SK-MEL-5 (cell line): Measurements from ENCODE around the gene TSSK6. TPM values are rescaled to one million over a fixed set of nuclear protein-coding genes. Genes with fewer than 3 reads are reported as not detected.
"Not testable (repeated sequence)": the region's sequence is repeated elsewhere in the genome, so short reads cannot be mapped to it uniquely, and the experiment has no call there.

Source experiments
- DNase-seq: peaks from one replicate; pipeline ENCODE4 v3.0.0-alpha.2; 2016; ENCODE audit warnings: low read depth, low spot score
- in situ Hi-C: cut with HindIII; loops from 2 replicates; pipeline ENCODE4 v1.10.0; 2016; ENCODE audit warnings: low sequenced_read_pairs, high pct_unique_total_duplicates, low pct_unique_long_range_greater_than_20kb
- total RNA-seq: library from RNA; depleted of rRNA; stranded (reverse); fragments of >200 nt; shearing (Covaris generic); gene quantifications from 2 replicates; pipeline ENCODE4 v1.2.3, GENCODE V29; 2014

Gene TSSK6
- total RNA-seq, 1 experiment from 2014 or later = 1.7 TPM

- DNase-seq = no peak
- in situ Hi-C loops = no loop called here
These were observed 30.0 kb downstream of the TSSK6 start for GRCh38 chr19:19485161-19485997.

DNA sequence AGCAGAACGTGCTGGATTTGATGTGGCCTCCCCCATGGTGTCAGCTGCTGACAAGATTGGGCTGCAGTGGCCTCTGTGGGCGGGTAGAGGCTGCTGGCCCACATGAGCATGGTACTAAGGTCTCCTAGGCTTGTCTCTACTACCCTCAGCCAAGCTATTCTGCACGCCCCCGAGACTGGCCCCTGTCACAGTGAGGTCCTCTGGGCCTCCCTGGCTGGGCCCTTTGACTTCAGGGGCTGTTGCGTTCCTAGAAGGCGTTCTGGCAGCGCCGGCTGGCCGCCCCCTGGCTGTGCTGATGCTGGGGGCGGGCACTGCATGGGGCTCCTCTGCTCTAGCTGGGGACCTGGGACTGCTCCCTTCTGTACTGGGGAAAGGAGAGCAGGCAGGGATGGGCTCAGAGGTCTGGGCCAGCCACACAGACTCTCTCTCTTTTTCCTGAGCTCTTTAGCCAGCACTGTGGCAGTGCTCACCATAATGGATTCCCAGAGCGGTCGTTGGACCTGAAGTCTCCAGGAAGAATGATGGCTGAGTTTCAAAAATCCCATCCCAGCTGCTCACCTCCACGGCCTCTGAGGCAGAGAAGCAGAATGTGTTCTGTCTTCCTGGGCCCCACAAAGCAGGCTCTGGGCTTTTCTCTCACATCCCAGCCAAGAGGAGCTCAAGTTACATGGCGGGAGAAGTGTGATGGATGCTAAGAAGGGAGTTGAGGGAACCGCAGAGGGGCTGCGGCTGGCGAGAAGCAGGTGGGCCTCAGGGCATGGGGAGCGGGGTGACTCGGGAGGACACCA, 32.3 kb downstream of the TSSK6 start:
- in situ Hi-C loops = no loop called here
- DNase-seq = no peak

DNA sequence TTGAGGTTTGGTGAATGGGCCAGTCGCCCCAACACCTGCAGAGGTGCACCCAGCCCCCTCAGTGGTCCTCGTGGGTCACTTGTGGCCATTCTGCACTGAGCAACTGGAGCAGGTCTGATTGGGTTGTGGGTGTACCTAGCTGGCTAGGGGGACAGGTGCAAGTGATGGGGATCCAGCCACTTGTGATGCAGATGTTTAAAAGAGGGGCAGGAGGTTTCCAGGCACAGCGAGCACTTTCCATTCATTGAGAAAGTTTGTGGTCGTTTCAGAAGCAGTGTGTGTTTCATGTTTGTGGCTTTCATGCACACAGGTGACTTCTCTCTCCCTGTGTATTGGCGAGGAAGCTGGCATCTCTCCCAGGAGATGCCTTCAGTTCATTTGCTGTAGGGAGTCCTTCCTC, 34.7 kb downstream of the TSSK6 start:
- in situ Hi-C loops = no loop called here
- no peak for DNase-seq

DNA sequence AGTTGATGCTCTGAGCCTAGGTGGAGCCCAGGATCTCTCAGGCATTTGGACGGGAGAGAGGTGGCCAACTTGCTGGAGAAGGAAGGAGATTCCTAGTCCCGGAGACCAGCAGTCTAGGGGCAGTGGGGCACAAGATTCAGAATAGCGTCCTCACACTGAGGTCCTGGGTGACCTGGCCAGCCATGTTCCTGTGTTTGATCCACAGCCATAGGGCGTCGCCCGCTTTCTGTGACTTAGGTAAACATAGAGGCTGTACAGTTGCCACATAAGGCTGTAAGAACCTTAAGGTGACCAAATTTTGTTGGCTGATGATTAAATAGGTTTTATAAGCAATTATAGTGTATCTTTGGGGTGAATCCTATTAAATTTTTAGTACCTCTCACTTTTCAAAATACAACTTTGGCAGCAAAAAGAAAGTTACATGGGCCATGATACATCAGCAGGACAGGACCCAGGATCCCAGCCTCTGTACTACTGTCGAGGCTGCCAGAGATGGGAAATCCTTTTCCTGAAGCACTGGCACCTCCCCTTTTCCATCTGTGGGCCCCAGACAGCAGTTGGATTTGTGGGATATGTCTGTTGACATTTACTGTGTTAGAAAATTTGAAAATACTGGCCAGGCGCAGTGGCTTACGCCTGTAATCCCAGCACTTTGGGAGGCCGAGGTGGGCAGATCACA, 37.5 kb downstream of the TSSK6 start:
- no peak for DNase-seq
- in situ Hi-C loops = no loop called here

DNA sequence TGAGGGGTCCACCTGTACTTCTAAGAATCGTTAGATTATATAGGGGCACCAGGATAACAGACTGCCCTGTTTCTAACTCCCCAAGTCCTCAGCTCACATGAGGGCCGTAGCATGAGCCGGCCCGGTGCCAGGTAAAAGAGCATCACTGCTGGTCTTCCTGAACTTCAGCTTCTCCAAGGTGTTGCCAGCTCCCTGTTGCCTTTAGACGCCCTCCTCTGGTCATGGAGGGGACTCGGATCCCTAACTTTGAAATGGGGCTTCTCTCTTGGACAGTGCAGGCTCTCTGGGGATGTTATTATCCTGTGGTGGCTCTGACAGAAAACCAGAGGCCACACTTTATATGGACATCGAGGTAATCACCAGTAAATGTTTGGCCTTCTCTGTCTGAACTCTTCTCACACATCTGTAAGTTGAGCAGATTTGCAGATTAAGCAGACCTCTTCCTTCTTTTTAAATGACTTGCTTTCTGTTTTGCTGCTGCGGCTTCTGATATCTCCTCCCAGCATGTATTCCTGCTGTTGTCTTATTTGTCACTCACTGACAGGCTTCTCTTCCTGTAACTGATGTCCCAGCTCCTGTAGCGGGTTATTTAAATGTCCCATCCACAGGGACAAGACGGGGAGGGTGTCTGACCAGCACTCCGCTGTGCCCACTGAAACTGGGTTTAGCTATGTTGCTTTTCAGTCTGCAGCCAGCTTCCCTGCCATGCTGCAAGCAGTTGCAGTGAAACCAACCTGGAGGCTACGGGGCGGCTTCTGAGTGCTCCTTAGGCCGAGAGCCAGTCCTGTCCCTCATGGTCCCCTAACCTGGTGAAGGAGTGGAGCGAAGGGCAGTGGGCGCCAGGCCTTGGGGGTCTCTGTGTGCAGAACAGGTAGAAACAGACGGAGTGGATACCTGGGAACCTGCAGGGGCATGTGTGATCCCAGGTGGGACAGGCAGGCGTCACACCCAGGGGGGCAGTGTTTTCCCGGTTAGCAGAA, 39.2 kb downstream of the TSSK6 start:
- in situ Hi-C loops = no loop called here
- peak; percentile 43 for DNase-seq

DNA sequence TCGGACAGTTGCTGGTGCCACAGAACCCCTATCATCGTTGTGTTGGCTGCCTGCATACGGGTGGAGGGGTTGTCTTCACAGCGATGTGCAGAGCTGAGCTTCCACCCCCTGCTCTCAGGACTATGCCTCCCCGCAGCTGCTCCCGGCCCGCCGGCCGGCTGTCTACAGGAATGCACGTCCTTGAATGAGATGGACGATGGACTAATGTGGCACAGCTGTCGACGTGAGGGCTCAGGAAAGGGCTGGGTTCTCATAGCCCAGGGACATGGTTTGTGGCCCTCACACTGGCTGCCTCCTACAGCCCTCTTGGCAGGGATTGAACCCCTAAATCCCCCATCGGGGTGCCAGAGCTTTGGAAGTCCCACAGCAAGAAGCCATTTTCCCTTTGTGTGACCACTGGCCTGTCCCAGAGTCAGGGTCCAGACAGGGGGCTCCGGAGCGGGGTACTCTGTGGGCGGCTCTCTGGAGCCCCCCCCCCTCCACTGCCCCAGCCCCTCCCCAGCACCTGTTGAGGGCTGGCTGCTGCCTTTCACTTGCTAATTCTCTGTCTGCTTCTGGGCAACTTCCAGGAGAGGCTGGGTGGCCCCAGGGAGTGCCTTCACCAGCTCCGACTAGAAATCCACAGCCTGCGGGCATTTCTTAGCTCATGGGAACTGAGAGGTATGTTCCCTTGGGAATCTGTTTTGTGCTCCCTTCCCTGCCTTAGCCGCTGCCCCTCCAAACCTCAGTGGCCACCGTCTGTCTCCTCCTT, 40.2 kb downstream of the TSSK6 start:
- in situ Hi-C loops = no loop called here
- no peak for DNase-seq

DNA sequence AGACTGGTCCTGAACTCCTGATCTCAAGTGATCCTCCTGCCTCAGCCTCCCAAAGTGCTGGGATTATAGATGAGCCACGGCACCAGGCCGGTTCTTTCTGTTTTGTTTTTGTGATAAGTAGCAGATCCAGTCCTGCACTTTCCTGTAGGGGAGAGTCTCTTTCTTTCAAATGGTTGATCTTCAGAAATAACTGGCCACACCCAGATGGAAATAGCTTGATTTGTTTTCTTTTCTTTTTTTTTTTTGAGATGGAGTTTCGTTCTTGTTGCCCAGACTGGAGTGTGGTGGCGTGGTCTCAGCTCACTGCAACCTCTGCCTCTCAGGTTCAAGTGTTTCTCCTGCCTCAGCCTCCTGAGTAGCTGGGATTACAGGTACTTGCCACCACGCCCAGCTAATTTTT, 43.2 kb downstream of the TSSK6 start:
- in situ Hi-C loops, DNase-seq: not testable (repeated sequence)

DNA sequence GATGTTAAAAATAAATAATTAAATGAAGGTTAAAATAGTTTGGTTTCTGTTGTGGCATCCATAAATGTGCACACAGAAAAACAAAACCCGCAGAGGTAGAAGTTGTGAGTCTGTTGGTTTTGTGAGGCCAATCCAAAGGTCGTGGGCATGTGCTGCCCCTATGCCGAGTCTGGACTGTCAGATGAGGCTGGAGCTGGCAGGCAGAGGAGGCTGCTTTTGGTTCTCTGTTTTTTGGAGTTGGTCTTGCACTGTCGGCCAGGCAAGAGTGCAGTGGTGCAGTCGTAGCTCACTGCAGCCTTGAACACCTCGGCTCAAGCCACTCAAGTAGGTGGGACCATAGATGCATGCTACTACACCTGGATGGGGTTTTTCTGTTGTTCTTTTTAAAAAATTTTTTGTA, 43.7 kb downstream of the TSSK6 start:
- DNase-seq = no peak

DNA sequence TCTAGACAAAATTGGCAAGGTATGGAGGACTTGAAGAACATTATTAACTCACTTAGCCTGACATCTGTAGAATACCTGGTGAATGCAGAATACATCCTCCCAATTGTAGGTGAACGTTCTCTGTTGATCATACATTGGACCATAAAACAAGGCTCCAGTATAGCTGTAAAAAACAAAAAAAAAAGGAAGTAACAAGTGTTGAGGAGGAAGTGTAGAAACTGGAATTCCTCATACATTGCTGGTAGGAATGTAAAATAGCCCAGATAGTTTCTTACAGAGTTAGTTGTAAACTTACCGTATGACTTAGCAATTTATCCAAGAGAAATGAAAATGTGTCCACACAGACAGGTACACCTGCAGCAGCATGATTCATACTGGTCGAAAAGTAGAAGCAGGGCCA, 44.8 kb downstream of the TSSK6 start:
- in situ Hi-C loops = no loop called here
- no peak for DNase-seq

More for the DNA sequence above, 43.7 kb downstream of the TSSK6 start:
- in situ Hi-C loops = no loop called here

- in situ Hi-C loops = no loop called here
- no peak for DNase-seq
These were observed 46.8 kb downstream of the TSSK6 start for GRCh38 chr19:19468424-19469050.

- no peak for DNase-seq
- in situ Hi-C loops = no loop called here
These were observed 49.1 kb downstream of the TSSK6 start for GRCh38 chr19:19466201-19466600.

- DNase-seq = no peak
- in situ Hi-C loops = no loop called here
These were observed 49.8 kb downstream of the TSSK6 start for GRCh38 chr19:19465436-19466070.

DNA sequence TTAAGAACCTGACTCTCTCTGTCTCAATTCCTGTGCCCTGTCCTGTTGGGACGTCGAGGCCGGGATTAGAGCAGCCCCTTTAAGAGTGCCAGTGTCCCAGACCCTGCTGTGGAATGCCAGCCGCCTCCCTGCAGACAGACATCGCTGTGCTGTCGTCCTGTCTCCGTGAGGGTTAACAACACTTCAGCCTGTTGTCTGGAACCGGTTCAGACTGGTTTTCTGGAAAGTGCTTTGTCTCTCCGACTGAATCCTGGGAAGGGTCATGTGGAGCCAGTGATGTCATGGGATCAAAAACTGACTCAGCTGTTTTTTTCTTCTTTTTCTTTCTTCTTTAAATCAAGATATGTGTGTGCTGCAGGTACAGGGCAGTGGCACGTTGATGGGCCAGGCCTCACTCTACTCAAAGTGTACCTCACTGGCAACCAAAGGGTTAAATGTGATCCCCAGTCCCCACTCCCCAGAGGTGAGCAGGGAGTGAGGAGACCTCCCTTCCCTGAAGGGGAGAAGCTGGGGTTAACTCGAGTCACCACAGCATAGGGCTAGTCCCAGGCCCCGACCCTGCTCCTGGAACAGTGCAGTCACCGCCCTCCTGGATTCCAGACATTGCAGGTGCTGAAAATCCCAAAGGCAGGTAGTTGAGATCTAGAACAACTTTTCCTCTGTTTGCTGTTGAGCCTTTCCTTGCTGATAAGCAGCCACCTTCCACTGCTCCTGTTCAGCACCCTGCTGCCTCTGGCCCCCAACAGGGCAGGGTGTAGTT, 50.8 kb downstream of the TSSK6 start:
- DNase-seq = no peak
- in situ Hi-C loops = no loop called here
